Measurements from ENCODE around the gene GCSH.

DNA sequence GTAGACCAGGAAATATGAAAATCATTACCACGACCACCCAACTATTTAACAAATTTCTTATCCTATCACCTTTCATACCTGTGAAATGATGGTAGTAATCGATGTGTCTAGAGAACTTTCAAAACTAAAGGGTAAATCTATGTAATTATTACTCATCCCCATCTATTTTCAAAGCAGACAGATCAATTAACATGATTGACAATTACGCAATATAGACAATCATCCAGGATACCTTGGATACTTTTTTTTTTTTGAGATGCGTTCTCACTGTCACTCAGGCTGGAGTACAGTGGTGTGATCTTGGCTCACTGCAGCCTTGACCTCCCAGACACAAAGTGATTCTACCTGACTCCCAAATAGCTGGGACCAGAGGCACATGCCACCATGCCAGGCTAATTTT is 15.2 kb downstream of the GCSH start:
- no peak for TF ChIP-seq POLR2A (IDR thresholded peaks at IDR 0.05; ENCODE audit: borderline replicate concordance, extremely low read depth, insufficient read depth, insufficient read length)
- TF ChIP-seq CTCF (IDR thresholded peaks at IDR 0.05 in 2 of 3, conservative IDR thresholded peaks at IDR 0.05 in 1 of 3; ENCODE audit: borderline replicate concordance in 1 of 3, insufficient read depth in 1 of 3, low read depth in 2 of 3, low read length in 2 of 3): no peak
- TF ChIP-seq CEBPB (IDR thresholded peaks at IDR 0.05; ENCODE audit: low read depth): no peak
- no peak for TF ChIP-seq SRF (IDR thresholded peaks at IDR 0.05; ENCODE audit: low read depth)
- TF ChIP-seq, protein P1, sequence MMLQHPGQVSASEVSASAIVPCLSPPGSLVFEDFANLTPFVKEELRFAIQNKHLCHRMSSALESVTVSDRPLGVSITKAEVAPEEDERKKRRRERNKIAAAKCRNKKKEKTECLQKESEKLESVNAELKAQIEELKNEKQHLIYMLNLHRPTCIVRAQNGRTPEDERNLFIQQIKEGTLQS (IDR thresholded peaks at IDR 0.05): no peak
- TF ChIP-seq JUND (IDR thresholded peaks at IDR 0.05): no peak
- no peak for TF ChIP-seq ZFX (IDR thresholded peaks at IDR 0.05)
- TF ChIP-seq POLR2AphosphoS5 (IDR thresholded peaks at IDR 0.05; ENCODE audit: low read depth, low read length): no peak
- no peak for TF ChIP-seq EGR1 (IDR thresholded peaks at IDR 0.05; ENCODE audit: low read depth)
- TF ChIP-seq EZH2 (IDR thresholded peaks at IDR 0.05): no peak

Data from HCT116 (cell line).